ENCODE measurements around the gene PSMD1.

PSMD1 gene

DNA sequence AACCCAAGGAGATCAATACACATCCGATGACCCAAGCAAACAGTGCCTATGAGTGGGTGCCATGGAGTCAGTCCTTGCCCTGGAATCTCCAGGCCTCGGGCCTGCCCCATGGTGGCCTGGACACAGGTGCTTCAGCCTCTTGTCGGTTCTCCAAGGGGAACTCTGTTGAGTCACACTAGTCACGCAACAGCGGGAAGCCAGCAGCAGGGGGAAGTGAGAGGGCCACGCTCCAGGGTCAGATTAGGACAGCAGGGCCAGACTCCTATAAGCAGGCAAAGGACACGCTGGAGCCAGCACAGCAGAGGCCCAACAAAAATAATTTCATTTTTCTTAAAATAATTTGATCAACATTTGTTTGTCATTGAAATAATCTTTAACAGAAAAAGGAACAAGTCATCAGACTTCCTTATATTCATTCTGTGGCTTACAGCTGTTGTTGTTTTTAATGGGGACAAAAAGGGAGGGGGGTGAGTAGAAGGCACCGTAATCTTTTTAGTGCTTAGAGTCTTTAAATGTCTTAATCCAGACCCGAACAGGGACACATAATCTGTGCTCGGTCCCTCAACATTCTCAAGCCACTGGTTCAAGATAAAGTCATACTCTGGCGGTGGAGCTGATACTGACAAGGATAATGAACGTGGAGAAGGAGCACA lies 125.3 kb downstream of the PSMD1 start:
- TF ChIP-seq FOXP2 (optimal IDR thresholded peaks at IDR 0.05; ENCODE audit: borderline replicate concordance, extremely low read depth, extremely low read length, insufficient read depth): no peak

DNA sequence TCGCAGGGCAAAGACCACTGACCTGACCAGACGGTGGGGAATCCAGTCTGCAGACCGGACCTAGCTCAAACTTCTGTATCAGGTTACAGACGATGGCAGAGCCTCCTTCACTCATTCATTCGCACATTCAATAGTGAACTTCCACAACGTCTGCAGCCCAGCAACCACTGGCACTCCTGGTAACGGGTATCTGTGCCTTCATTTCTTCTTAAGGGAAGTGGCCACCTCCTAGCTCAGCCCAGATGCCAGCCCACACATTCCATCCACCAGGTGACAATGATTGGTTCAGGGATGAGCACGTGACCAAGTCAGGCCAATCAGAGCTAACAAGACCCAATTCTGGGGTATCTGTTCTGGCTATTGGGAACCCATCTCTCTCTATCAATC lies 125.8 kb downstream of the PSMD1 start:
- TF ChIP-seq SIN3A (IDR thresholded peaks at IDR 0.05; ENCODE audit: borderline replicate concordance, insufficient read depth, low read length): no peak
- no peak for TF ChIP-seq POLR2AphosphoS5 (IDR thresholded peaks at IDR 0.05; ENCODE audit: low read depth, low read length)
- no peak for TF ChIP-seq TAF1 (IDR thresholded peaks at IDR 0.05; ENCODE audit: borderline replicate concordance, insufficient read depth, low read length)
- TF ChIP-seq, protein P1, sequence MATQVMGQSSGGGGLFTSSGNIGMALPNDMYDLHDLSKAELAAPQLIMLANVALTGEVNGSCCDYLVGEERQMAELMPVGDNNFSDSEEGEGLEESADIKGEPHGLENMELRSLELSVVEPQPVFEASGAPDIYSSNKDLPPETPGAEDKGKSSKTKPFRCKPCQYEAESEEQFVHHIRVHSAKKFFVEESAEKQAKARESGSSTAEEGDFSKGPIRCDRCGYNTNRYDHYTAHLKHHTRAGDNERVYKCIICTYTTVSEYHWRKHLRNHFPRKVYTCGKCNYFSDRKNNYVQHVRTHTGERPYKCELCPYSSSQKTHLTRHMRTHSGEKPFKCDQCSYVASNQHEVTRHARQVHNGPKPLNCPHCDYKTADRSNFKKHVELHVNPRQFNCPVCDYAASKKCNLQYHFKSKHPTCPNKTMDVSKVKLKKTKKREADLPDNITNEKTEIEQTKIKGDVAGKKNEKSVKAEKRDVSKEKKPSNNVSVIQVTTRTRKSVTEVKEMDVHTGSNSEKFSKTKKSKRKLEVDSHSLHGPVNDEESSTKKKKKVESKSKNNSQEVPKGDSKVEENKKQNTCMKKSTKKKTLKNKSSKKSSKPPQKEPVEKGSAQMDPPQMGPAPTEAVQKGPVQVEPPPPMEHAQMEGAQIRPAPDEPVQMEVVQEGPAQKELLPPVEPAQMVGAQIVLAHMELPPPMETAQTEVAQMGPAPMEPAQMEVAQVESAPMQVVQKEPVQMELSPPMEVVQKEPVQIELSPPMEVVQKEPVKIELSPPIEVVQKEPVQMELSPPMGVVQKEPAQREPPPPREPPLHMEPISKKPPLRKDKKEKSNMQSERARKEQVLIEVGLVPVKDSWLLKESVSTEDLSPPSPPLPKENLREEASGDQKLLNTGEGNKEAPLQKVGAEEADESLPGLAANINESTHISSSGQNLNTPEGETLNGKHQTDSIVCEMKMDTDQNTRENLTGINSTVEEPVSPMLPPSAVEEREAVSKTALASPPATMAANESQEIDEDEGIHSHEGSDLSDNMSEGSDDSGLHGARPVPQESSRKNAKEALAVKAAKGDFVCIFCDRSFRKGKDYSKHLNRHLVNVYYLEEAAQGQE (IDR thresholded peaks at IDR 0.05; ENCODE audit: insufficient read depth in 1 of 2, low read depth in 2 of 2, low read length in 2 of 2): no peak
- no peak for TF ChIP-seq FOXP2 (optimal IDR thresholded peaks at IDR 0.05; ENCODE audit: borderline replicate concordance, extremely low read depth, extremely low read length, insufficient read depth)

DNA sequence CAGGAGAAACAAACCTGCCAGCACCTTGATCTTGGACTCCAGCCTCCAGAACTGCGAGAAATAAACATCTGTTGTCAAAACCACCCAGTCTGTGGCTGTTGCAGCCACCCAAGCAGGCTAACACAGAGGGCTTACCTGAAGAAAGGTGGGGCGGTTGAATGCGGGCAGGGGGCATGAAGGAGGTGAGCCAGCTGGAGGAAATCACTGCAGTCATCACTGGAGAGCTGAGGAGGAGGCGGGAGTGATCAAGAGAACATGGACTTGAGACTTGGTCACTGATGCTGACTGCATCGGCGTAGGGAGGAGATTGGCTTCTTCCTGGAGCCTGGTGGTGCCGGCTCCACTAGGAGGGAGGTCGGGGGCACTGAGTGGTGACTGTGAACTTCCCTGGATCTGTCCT lies 127.2 kb downstream of the PSMD1 start:
- no peak for TF ChIP-seq TAF1 (IDR thresholded peaks at IDR 0.05; ENCODE audit: borderline replicate concordance, insufficient read depth, low read length)
- no peak for TF ChIP-seq FOXP2 (optimal IDR thresholded peaks at IDR 0.05; ENCODE audit: borderline replicate concordance, extremely low read depth, extremely low read length, insufficient read depth)
- TF ChIP-seq, protein P1 (IDR thresholded peaks at IDR 0.05; ENCODE audit: insufficient read depth in 1 of 2, low read depth in 2 of 2, low read length in 2 of 2): no peak
- no peak for TF ChIP-seq SIN3A (IDR thresholded peaks at IDR 0.05; ENCODE audit: borderline replicate concordance, insufficient read depth, low read length)
- TF ChIP-seq POLR2AphosphoS5 (IDR thresholded peaks at IDR 0.05; ENCODE audit: low read depth, low read length): no peak

- TF ChIP-seq TAF1 (IDR thresholded peaks at IDR 0.05; ENCODE audit: borderline replicate concordance, insufficient read depth, low read length) (no peak), POLR2AphosphoS5 (IDR thresholded peaks at IDR 0.05; ENCODE audit: low read depth, low read length) (no peak), FOXP2 (optimal IDR thresholded peaks at IDR 0.05; ENCODE audit: borderline replicate concordance, extremely low read depth, extremely low read length, insufficient read depth) (no peak), SIN3A (IDR thresholded peaks at IDR 0.05; ENCODE audit: borderline replicate concordance, insufficient read depth, low read length) (no peak)
- TF ChIP-seq, protein P1 (IDR thresholded peaks at IDR 0.05; ENCODE audit: insufficient read depth in 1 of 2, low read depth in 2 of 2, low read length in 2 of 2): no peak
Observed at GRCh38 chr2:231184319-231184718, 127.7 kb downstream of the PSMD1 start.

DNA sequence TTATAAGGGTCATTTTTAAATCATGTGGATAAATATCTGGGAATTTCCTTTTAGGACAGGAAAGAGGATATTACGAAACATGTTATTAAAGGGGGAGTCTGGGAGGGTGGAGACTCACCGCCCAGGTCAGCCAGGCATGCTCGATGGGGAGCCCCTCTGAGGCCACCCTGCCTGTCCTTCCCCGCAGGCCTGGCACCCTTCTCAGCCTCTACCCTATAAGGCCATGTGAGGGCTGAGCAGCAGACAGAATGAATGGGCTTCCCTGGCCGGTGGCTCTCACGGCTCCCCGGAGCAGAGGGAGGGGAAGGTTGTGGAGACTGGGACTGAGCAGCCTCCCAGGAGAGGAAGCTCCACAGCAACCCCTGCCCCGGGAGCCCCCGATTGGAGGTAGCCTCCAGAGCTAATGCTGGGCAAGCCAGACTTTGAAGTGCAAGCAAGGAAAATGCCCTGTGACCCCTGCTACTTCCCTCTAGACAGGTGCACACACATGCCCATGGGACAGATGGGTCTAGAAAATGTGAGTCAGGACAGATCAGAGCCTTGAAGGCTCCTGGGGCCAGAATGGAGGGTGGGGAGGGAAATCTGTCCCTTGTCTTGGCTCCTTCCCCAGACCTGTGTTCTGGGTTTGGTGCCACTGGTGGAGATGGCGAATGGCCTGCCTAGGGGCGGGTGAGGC lies 128.5 kb downstream of the PSMD1 start:
- no peak for TF ChIP-seq SIN3A (IDR thresholded peaks at IDR 0.05; ENCODE audit: borderline replicate concordance, insufficient read depth, low read length)
- no peak for TF ChIP-seq FOXP2 (optimal IDR thresholded peaks at IDR 0.05; ENCODE audit: borderline replicate concordance, extremely low read depth, extremely low read length, insufficient read depth)
- TF ChIP-seq POLR2AphosphoS5 (IDR thresholded peaks at IDR 0.05; ENCODE audit: low read depth, low read length): no peak
- TF ChIP-seq TAF1 (IDR thresholded peaks at IDR 0.05; ENCODE audit: borderline replicate concordance, insufficient read depth, low read length): no peak

DNA sequence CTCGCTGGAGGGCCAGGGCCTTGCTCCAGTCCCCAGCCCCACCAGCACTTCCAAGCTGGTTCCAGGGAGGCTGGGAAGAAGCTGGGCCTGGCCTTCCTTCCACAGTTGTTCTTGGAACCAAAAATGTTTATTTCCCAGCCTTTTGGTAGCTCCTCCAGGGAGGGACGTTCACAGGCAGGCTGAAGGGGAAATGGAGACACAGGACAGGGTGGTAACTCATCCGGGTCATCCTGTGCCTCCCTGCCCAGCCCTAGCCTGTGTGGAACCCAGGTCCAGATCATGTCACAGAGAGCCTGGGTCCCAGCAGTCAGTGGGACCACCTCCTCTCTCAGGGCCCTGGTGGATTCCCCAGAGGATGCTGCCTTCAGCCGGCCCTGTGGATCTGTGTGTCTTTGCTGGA lies 129.2 kb downstream of the PSMD1 start:
- TF ChIP-seq TAF1 (IDR thresholded peaks at IDR 0.05; ENCODE audit: borderline replicate concordance, insufficient read depth, low read length) (no peak), FOXP2 (optimal IDR thresholded peaks at IDR 0.05; ENCODE audit: borderline replicate concordance, extremely low read depth, extremely low read length, insufficient read depth) (no peak), SIN3A (IDR thresholded peaks at IDR 0.05; ENCODE audit: borderline replicate concordance, insufficient read depth, low read length) (no peak), POLR2AphosphoS5 (IDR thresholded peaks at IDR 0.05; ENCODE audit: low read depth, low read length) (no peak)
- TF ChIP-seq, protein P1 (IDR thresholded peaks at IDR 0.05; ENCODE audit: insufficient read depth in 1 of 2, low read depth in 2 of 2, low read length in 2 of 2): no peak

All from PFSK-1 (cell line).